Keratinocyte (primary cell): ENCODE measurements around the gene FOXO1. TPM values are rescaled to one million over a fixed set of nuclear protein-coding genes. Genes with fewer than 3 reads are reported as not detected.

Experiments used
- DNase-seq: peaks from one replicate; pipeline ENCODE4 v3.0.0-alpha.2; 2011; ENCODE audit warnings: low read depth, missing footprints, low spot score
- FAIRE-seq: peaks from 2 replicates; lab custom pipeline; 2011; peaks lifted over from hg19 to GRCh38; lab: Jason Lieb, UNC
- H2AFZ ChIP-seq: 2 replicates; pipeline ENCODE4 v1.6.0; 2012; ENCODE audit warnings: low read length, control low read depth, inconsistent platforms; ENCODE audit not compliant: control insufficient read depth
- H3K27ac ChIP-seq: 2 replicates; pipeline ENCODE4 v1.5.1; 2011; ENCODE audit warnings: low read length; ENCODE audit not compliant: control insufficient read depth, insufficient read depth
- H3K27me3 ChIP-seq: 3 replicates; pipeline ENCODE4 v1.6.0; 2011; ENCODE audit warnings: low read length; ENCODE audit not compliant: control insufficient read depth, insufficient read depth; ENCODE audit errors: extremely low read depth
- H3K36me3 ChIP-seq, 2 experiments: 2 replicates in 1 of 2; 3 replicates in 1 of 2; pipeline ENCODE4 v1.5.1; 2011; ENCODE audit warnings: low read length in 2 of 2, mild to moderate bottlenecking in 1 of 2; ENCODE audit not compliant: control insufficient read depth in 2 of 2, insufficient read depth in 2 of 2; ENCODE audit errors: extremely low read depth in 1 of 2
- H3K4me1 ChIP-seq: 3 replicates; pipeline ENCODE4 v1.5.1; 2011; ENCODE audit warnings: low read length; ENCODE audit not compliant: control insufficient read depth, insufficient read depth; ENCODE audit errors: extremely low read depth
- H3K4me2 ChIP-seq: 3 replicates; pipeline ENCODE4 v1.6.0; 2011; ENCODE audit warnings: low read depth, low read length; ENCODE audit not compliant: control insufficient read depth, insufficient read depth; ENCODE audit errors: extremely low read depth
- H3K4me3 ChIP-seq, 3 experiments: fragments of 200-600 bp in 1 of 3; sonication (generic) in 1 of 3; 2 replicates in 2 of 3; 3 replicates in 1 of 3; pipeline ENCODE4 v1.5.1; 2011 to 2016; ENCODE audit warnings: low read length in 3 of 3, mild to moderate bottlenecking in 3 of 3, control low read depth in 2 of 3, inconsistent platforms in 1 of 3, low read depth in 1 of 3, mixed read lengths in 1 of 3, mixed run types in 1 of 3, moderate library complexity in 1 of 3; ENCODE audit not compliant: control insufficient read depth in 2 of 3, insufficient read depth in 2 of 3; ENCODE audit errors: extremely low read depth in 1 of 3
- H3K79me2 ChIP-seq: 2 replicates; pipeline ENCODE4 v1.6.0; 2012; ENCODE audit warnings: low read length; ENCODE audit not compliant: control insufficient read depth, insufficient read depth
- H3K9ac ChIP-seq: 3 replicates; pipeline ENCODE4 v1.6.0; 2011; ENCODE audit warnings: low read length; ENCODE audit not compliant: control insufficient read depth, insufficient read depth; ENCODE audit errors: extremely low read depth
- H3K9me1 ChIP-seq: 3 replicates; pipeline ENCODE4 v1.6.0; 2011; ENCODE audit warnings: low read length; ENCODE audit not compliant: control insufficient read depth, insufficient read depth; ENCODE audit errors: extremely low read depth
- H3K9me3 ChIP-seq: 2 replicates; pipeline ENCODE4 v1.5.1; 2012; ENCODE audit warnings: low read depth, low read length; ENCODE audit not compliant: control insufficient read depth
- H4K20me1 ChIP-seq: 3 replicates; pipeline ENCODE4 v1.6.0; 2011; ENCODE audit warnings: low read length; ENCODE audit not compliant: control insufficient read depth, insufficient read depth; ENCODE audit errors: extremely low read depth
- CTCF ChIP-seq, 3 experiments: IDR thresholded peaks in 1 of 3; conservative IDR thresholded peaks in 1 of 3; optimal IDR thresholded peaks in 1 of 3; 2 replicates in 2 of 3; 3 replicates in 1 of 3; pipeline versions ENCODE3 to v1.5.1; 2011; ENCODE audit warnings: low read length in 3 of 3, mild to moderate bottlenecking in 3 of 3, moderate library complexity in 2 of 3, control low read depth in 1 of 3, inconsistent platforms in 1 of 3; ENCODE audit not compliant: insufficient read depth in 2 of 3; ENCODE audit errors: extremely low read depth in 1 of 3
- EZH2 ChIP-seq: IDR thresholded peaks from one replicate; pipeline ENCODE4 v1.6.1; 2012; ENCODE audit warnings: inconsistent platforms, mild to moderate bottlenecking, low read length, moderate library complexity
- dilution Hi-C: fragments of 300-500 bp; cut with MboI; formaldehyde crosslinking; loops from one replicate; pipeline ENCODE4 v1.7.0; 2020; ENCODE audit warnings: low sequenced_read_pairs; ENCODE audit not compliant: extremely low pct_ligation_motif_present
- polyA plus RNA-seq, 5 experiments: library from polyadenylated mRNA; depleted of rRNA in 3 of 5; stranded (reverse) in 3 of 5; stranded (forward) in 1 of 5; unstranded in 1 of 5; fragments of >200 nt; gene quantifications; 1 replicate in 1 of 5; 2 replicates in 3 of 5; 3 replicates in 1 of 5; pipeline versions ENCODE4 v1.2.1 to v1.2.3, GENCODE V29; 2011 to 2012; ENCODE audit warnings: missing spikeins in 2 of 5, low read depth in 1 of 5, low replicate concordance in 1 of 5

FOXO1 gene
- polyA plus RNA-seq, 1 donor (not counting 4 experiments of a cell fraction or from before 2014, with no cell fraction given): 8.3 TPM

GRCh38 chr13:40514802-40515201 lies 151.6 kb downstream of the FOXO1 start:
- Histone ChIP-seq H3K9ac (no peak overlapping the region), H3K27me3 (no peaks in the 10 kb centered on the region), H2AFZ (no peak overlapping the region), H3K27ac (no peak overlapping the region), H3K4me3 (no peak overlapping the region), H3K79me2 (no peaks in the 10 kb centered on the region), H3K4me2 (no peak overlapping the region), H3K4me1 (peaks cover 5% of the 10 kb centered on the region), H3K9me3 (no peaks in the 10 kb centered on the region), H4K20me1 (no peaks in the 10 kb centered on the region), H3K36me3 (no peaks in the 10 kb centered on the region), H3K9me1 (no peaks in the 10 kb centered on the region)
- FAIRE-seq (no peak), DNase-seq (no peak)
- TF ChIP-seq EZH2: no peak
- no peak for TF ChIP-seq CTCF (optimal IDR thresholded peaks at IDR 0.05 in 1 of 3, IDR thresholded peaks at IDR 0.05 in 1 of 3, conservative IDR thresholded peaks at IDR 0.05 in 1 of 3; ENCODE audit: extremely low read depth in 1 of 3, insufficient read depth in 2 of 3, low read length in 3 of 3)
- dilution Hi-C loops: no loop called here

- H2AFZ ChIP-seq: no peak overlapping the region
- DNase-seq (no peak), FAIRE-seq (no peak)
- no peaks in the 10 kb centered on the region for H3K9me3 ChIP-seq
- no peaks in the 10 kb centered on the region for H4K20me1 ChIP-seq
- no peaks in the 10 kb centered on the region for H3K9me1 ChIP-seq
- no peaks in the 10 kb centered on the region for H3K4me1 ChIP-seq
- H3K4me3 ChIP-seq: no peak overlapping the region
- H3K4me2 ChIP-seq: no peak overlapping the region
- no peaks in the 10 kb centered on the region for H3K27me3 ChIP-seq
- dilution Hi-C loops: no loop called here
- no peaks in the 10 kb centered on the region for H3K79me2 ChIP-seq
- H3K9ac ChIP-seq: no peak overlapping the region
- no peaks in the 10 kb centered on the region for H3K36me3 ChIP-seq
- TF ChIP-seq EZH2: no peak
- TF ChIP-seq CTCF (optimal IDR thresholded peaks at IDR 0.05 in 1 of 3, IDR thresholded peaks at IDR 0.05 in 1 of 3, conservative IDR thresholded peaks at IDR 0.05 in 1 of 3; ENCODE audit: extremely low read depth in 1 of 3, insufficient read depth in 2 of 3, low read length in 3 of 3): no peak
- H3K27ac ChIP-seq: no peak overlapping the region
These were observed 156.6 kb downstream of the FOXO1 start for GRCh38 chr13:40509876-40510275.
